Head of caudate nucleus (tissue), 42 donors: ENCODE results near the gene CLPTM1L.
A peak's percentile ranks its signal among the peaks of the same experiment; 100 is the strongest.
"Not testable (repeated sequence)": the region's sequence is repeated elsewhere in the genome, so short reads cannot be mapped to it uniquely, and the experiment has no call there.

Experiments used
- DNase-seq, 42 donors: peaks; one replicate each; pipeline versions ENCODE4 v3.0.0 to v3.0.0-alpha.2; 2020 to 2021; ENCODE audit warnings: mixed read lengths in 7 of 42
- intact Hi-C: fragments of 100-400 bp; cut with DNase I; formaldehyde crosslinking; loops from one replicate; pipeline ENCODE4 v1.15.0; 2022

CLPTM1L gene

GRCh38 chr5:1346627-1347440 is 1.9 kb upstream of the CLPTM1L start:
- intact Hi-C loops = loop anchor here (10.0 kb wide), 2 partner anchors 162 to 298 kb away; no protein-coding TSS in a partner anchor

GRCh38 chr5:1345876-1346626 is 1.2 kb upstream of the CLPTM1L start:
- intact Hi-C loops = loop anchor here (10.0 kb wide), 2 partner anchors 161 to 299 kb away; no protein-coding TSS in a partner anchor
- DNase-seq = peak in 1 of 42 donors; percentile 30

More at GRCh38 chr5:1346627-1347440, 1.9 kb upstream of the CLPTM1L start:
- peak in 1 of 42 donors; percentile 16 for DNase-seq

- intact Hi-C loops = loop anchor here (10.0 kb wide), 2 partner anchors 159 to 301 kb away; no protein-coding TSS in a partner anchor
- DNase-seq = peak in 10 of 42 donors; percentile 5 to 48 (median 31)
Measured at GRCh38 chr5:1343931-1344901, 683 bp downstream of the CLPTM1L start.

- DNase-seq = peak in 1 of 42 donors; percentile 21
- intact Hi-C loops = loop anchor here (10.0 kb wide), 2 partner anchors 159 to 301 kb away; no protein-coding TSS in a partner anchor
Measured at GRCh38 chr5:1343315-1343751, 1.6 kb downstream of the CLPTM1L start.

- DNase-seq = peak in 1 of 42 donors; percentile 23
- intact Hi-C loops = loop anchor here (10.0 kb wide), 2 partner anchors 158 to 302 kb away; no protein-coding TSS in a partner anchor
Measured at GRCh38 chr5:1342711-1343110, 2.2 kb downstream of the CLPTM1L start.

GRCh38 chr5:1342268-1342667 is 2.6 kb downstream of the CLPTM1L start:
- intact Hi-C loops = loop anchor here (10.0 kb wide), 2 partner anchors 157 to 303 kb away; no protein-coding TSS in a partner anchor
- DNase-seq = peak in 1 of 42 donors; percentile 19

GRCh38 chr5:1341863-1342262 is 3.0 kb downstream of the CLPTM1L start:
- peak in 1 of 42 donors; percentile 13 for DNase-seq
- intact Hi-C loops = loop anchor here (10.0 kb wide), 2 partner anchors 157 to 303 kb away; no protein-coding TSS in a partner anchor

GRCh38 chr5:1339818-1340210 is 5.1 kb downstream of the CLPTM1L start:
- intact Hi-C loops = loop anchor here (10.0 kb wide), 2 partner anchors 155 to 305 kb away; no protein-coding TSS in a partner anchor
- peak in 1 of 42 donors; percentile 13 for DNase-seq

- intact Hi-C loops = not testable (repeated sequence)
- peak in 2 of 42 donors; percentile 0 to 22 for DNase-seq
Measured at GRCh38 chr5:1339139-1339817, 5.6 kb downstream of the CLPTM1L start.

GRCh38 chr5:1338506-1339070 is 6.3 kb downstream of the CLPTM1L start:
- intact Hi-C loops = no loop called here
- peak in 1 of 42 donors; percentile 16 for DNase-seq

- intact Hi-C loops = no loop called here
- peak in 1 of 42 donors; percentile 19 for DNase-seq
Measured at GRCh38 chr5:1338196-1338490, 6.8 kb downstream of the CLPTM1L start.

- peak in 2 of 42 donors; percentile 2 to 16 for DNase-seq
- intact Hi-C loops = no loop called here
Measured at GRCh38 chr5:1337489-1338195, 7.3 kb downstream of the CLPTM1L start.

GRCh38 chr5:1336749-1337488 is 8.0 kb downstream of the CLPTM1L start:
- intact Hi-C loops = no loop called here
- peak in 1 of 42 donors; percentile 12 for DNase-seq

- DNase-seq = peak in 1 of 42 donors; percentile 23
- intact Hi-C loops = no loop called here
Measured at GRCh38 chr5:1336106-1336561, 8.8 kb downstream of the CLPTM1L start.

- intact Hi-C loops = no loop called here
- peak in 1 of 42 donors; percentile 16 for DNase-seq
Measured at GRCh38 chr5:1335540-1336095, 9.3 kb downstream of the CLPTM1L start.
